GM12878 (cell line): ENCODE data around the gene CDK17. TPM values are rescaled to one million over a fixed set of nuclear protein-coding genes. Genes with fewer than 3 reads are reported as not detected.

Experiments
- ATAC-seq: fragments of 200-7000 bp; cut with Tn5 transposase; 3 replicates; pipeline ENCODE4 v1.9.1; 2020; ENCODE audit warnings: mild to moderate bottlenecking, moderate library complexity
- BruUV-seq: library from RNA; stranded (reverse); fragments of 400-500 nt; replicated peaks from 2 replicates; lab custom pipeline; 2021; lab: Mats Ljungman, UMichigan
- CTCF ChIA-PET: fragments of 300-600 bp; sonication (Branson Sonifier 250); formaldehyde crosslinking; extraction: SDS; loops from one replicate; lab custom pipeline; 2021; ENCODE audit warnings: inconsistent platforms; lab: Yijun Ruan, JAX
- POLR2A ChIA-PET: fragments of 350-600 bp; formaldehyde crosslinking; extraction: SDS; loops from one replicate; lab custom pipeline; 2021; ENCODE audit warnings: inconsistent platforms; lab: Charles Lee
- RAD21 ChIA-PET: fragments of 300-600 bp; sonication (Branson Sonifier 250); formaldehyde crosslinking; loops from one replicate; lab custom pipeline; 2023; ENCODE audit warnings: antibody characterized with exemption; ENCODE audit not compliant: unreplicated experiment; lab: Charles Lee
- SMC1A ChIA-PET: fragments of 300-600 bp; sonication (Branson Sonifier 250); formaldehyde crosslinking; loops from one replicate; lab custom pipeline; 2023; ENCODE audit not compliant: unreplicated experiment, uncharacterized antibody; lab: Charles Lee
- DNase-seq: peaks from one replicate; pipeline ENCODE4 v3.0.0-alpha.2; 2011; ENCODE audit warnings: low read depth, low spot score
- FAIRE-seq: peaks from 3 replicates; lab custom pipeline; 2011; peaks lifted over from hg19 to GRCh38; lab: Jason Lieb, UNC
- H2AFZ ChIP-seq: 2 replicates; pipeline ENCODE4 v1.6.0; 2011; ENCODE audit warnings: low read depth, low read length, control low read depth; ENCODE audit not compliant: control insufficient read depth
- H3K27ac ChIP-seq: 2 replicates; pipeline ENCODE4 v1.5.1; 2011; ENCODE audit warnings: control low read depth; ENCODE audit not compliant: control insufficient read depth, insufficient read depth
- H3K27me3 ChIP-seq, 2 experiments: replicated peaks in 1 of 2; 2 replicates each; pipeline versions ENCODE4 v1.6.0 to v1.6.1; 2011; ENCODE audit warnings: low read length in 1 of 2; ENCODE audit not compliant: control insufficient read depth in 2 of 2, insufficient read depth in 2 of 2
- H3K36me3 ChIP-seq, 2 experiments: 2 replicates each; pipeline ENCODE4 v1.5.1; 2011; ENCODE audit warnings: low read length in 1 of 2; ENCODE audit not compliant: control insufficient read depth in 2 of 2, insufficient read depth in 2 of 2
- H3K4me1 ChIP-seq: 2 replicates; pipeline ENCODE4 v1.6.1; 2011; ENCODE audit warnings: mild to moderate bottlenecking, low read length, moderate library complexity, mixed read lengths; ENCODE audit not compliant: control insufficient read depth, insufficient read depth
- H3K4me2 ChIP-seq: 2 replicates; pipeline ENCODE4 v1.6.0; 2011; ENCODE audit warnings: control low read depth; ENCODE audit not compliant: control insufficient read depth, insufficient read depth
- H3K4me3 ChIP-seq: fragments of 200-600 bp; sonication (generic); 2 replicates; pipeline ENCODE4 v1.5.1; 2016
- H3K79me2 ChIP-seq: 2 replicates; pipeline ENCODE4 v1.6.0; 2011; ENCODE audit warnings: low read length; ENCODE audit not compliant: control insufficient read depth, insufficient read depth
- H3K9ac ChIP-seq: 2 replicates; pipeline ENCODE4 v1.8.0; 2011; ENCODE audit warnings: low read length, control low read depth, mixed read lengths; ENCODE audit not compliant: control insufficient read depth, insufficient read depth
- H3K9me3 ChIP-seq: replicated peaks from 3 replicates; pipeline ENCODE4 v1.5.1; 2011; ENCODE audit warnings: mild to moderate bottlenecking, low read length; ENCODE audit not compliant: control insufficient read depth, insufficient read depth
- H4K20me1 ChIP-seq: 2 replicates; pipeline ENCODE4 v1.6.0; 2011; ENCODE audit not compliant: control insufficient read depth, insufficient read depth
- CEBPZ ChIP-seq: fragments of 150-350 bp; IDR thresholded peaks from 2 replicates; pipeline ENCODE4 v1.6.1; 2016; ENCODE audit warnings: low read depth, low read length
- KAT2A ChIP-seq: conservative IDR thresholded peaks from 2 replicates; pipeline ENCODE4 v1.6.1; 2011; ENCODE audit warnings: low read depth, low read length; ENCODE audit not compliant: control insufficient read depth
- MEF2A ChIP-seq: IDR thresholded peaks from 2 replicates; pipeline ENCODE4 v1.6.1; 2011; ENCODE audit warnings: low read depth, mild to moderate bottlenecking, low read length, moderate library complexity; ENCODE audit not compliant: insufficient read depth
- MTA2 ChIP-seq: fragments of 450-650 bp; IDR thresholded peaks from 2 replicates; pipeline ENCODE4 v1.6.1; 2016; ENCODE audit warnings: low read depth, mild to moderate bottlenecking, moderate library complexity
- NFIC ChIP-seq: IDR thresholded peaks from 2 replicates; pipeline ENCODE4 v1.6.1; 2012; ENCODE audit warnings: low read depth, mild to moderate bottlenecking, inconsistent platforms, low read length, moderate library complexity
- SREBF2 ChIP-seq: IDR thresholded peaks from 2 replicates; pipeline ENCODE4 v1.6.1; 2012; ENCODE audit warnings: mild to moderate bottlenecking, low read length
- WGBS: methylation state at CpG from one replicate; pipeline ENCODE4 v1.1.6; 2016; ENCODE audit warnings: low lambda C conversion rate; ENCODE audit not compliant: insufficient replicate concordance, insufficient coverage; ENCODE audit errors: missing lambda C conversion rate; 5-methylcytosine and 5-hydroxymethylcytosine counted together
- in situ Hi-C: fragments of 300-500 bp; cut with MboI; formaldehyde crosslinking; loops from 9 replicates; pipeline ENCODE4 v1.14.3; 2018; ENCODE audit warnings: mixed read lengths
- intact Hi-C: fragments of 100-400 bp; cut with micrococcal nuclease; formaldehyde crosslinking; loops from one replicate; pipeline ENCODE4 v1.14.2; 2022; ENCODE audit not compliant: unreplicated experiment
- polyA plus RNA-seq, 11 experiments: library from polyadenylated mRNA; depleted of rRNA in 4 of 11; unstranded in 6 of 11; stranded (reverse) in 5 of 11; fragments of >200 nt; fragmentation: Nextera tagmentation in 4 of 11; fragmentation: Illumina TruSeq in 1 of 11; extraction: Ambion mirVana in 4 of 11; extraction: Trizol in 1 of 11; gene quantifications; 1 replicate in 1 of 11; 2 replicates in 10 of 11; pipeline versions ENCODE4 v1.2.1 to v1.2.3, GENCODE V29; 2011 to 2016; ENCODE audit warnings: inconsistent platforms in 2 of 11, missing spikeins in 2 of 11, low read depth in 1 of 11
- total RNA-seq, 4 experiments: library from RNA; depleted of rRNA in 3 of 4; stranded (reverse); fragments of >200 nt in 3 of 4; fragmentation: Illumina TruSeq in 1 of 4; extraction: Trizol in 1 of 4; gene quantifications; 2 replicates each; pipeline versions ENCODE4 v1.2.1 to v1.2.3, GENCODE V29; 2013 to 2021

CDK17 gene
- total and polyA plus RNA-seq, 10 of the 15 experiments (the other 5 are each of a cell fraction or from before 2014, with no cell fraction given) = 5.6 to 45.6 (median 18.3) TPM

- TF ChIP-seq MEF2A (no peak), MTA2 (no peak)
These were observed 89.0 kb downstream of the CDK17 start (continued) for GRCh38 chr12:96311191-96311590.

- ChIA-PET SMC1A (interaction anchor here (0.8 to 1.3 kb wide), 2 partner anchors 27 to 28 kb away, joined by 4 read pairs; no protein-coding TSS in a partner anchor), RAD21 (interaction anchor here (1.2 kb wide), 1 partner anchor 89 kb away, joined by 3 read pairs; no protein-coding TSS in a partner anchor), POLR2A (interaction anchor here (0.5 to 0.6 kb wide), 2 partner anchors 13 to 1121 kb away, joined by 4 to 8 read pairs; no protein-coding TSS in a partner anchor), CTCF (interaction anchor here (0.6 to 1.9 kb wide), 4 partner anchors 9 to 89 kb away, joined by 3 to 5 read pairs (median 4); no protein-coding TSS in a partner anchor)
- whole genome bisulfite sequencing = 49% methylated on average over 3 of the region's 3 CpGs
- peaks cover 0 to 10% of the 10 kb centered on the region in 2 experiments; a peak in 2 of 4 replicates for H3K36me3 ChIP-seq
- intact Hi-C loops (no loop called here), in situ Hi-C loops (no loop called here)
- no peak overlapping the region for H3K4me2 ChIP-seq
- TF ChIP-seq KAT2A = no peak
- no peak for TF ChIP-seq NFIC
- TF ChIP-seq CEBPZ = no peak
- TF ChIP-seq SREBF2 = no peak
- peaks cover 18% of the 10 kb centered on the region for H3K4me1 ChIP-seq
- no peak overlapping the region for H2AFZ ChIP-seq
- H3K79me2 ChIP-seq = peaks cover 14% of the 10 kb centered on the region
- FAIRE-seq (no peak), ATAC-seq (no peak), DNase-seq (no peak)
- H3K27me3 ChIP-seq = no peaks in the 10 kb centered on the region
- H3K9ac ChIP-seq = no peak overlapping the region
- no peaks in the 10 kb centered on the region for H3K9me3 ChIP-seq
- H3K4me3 ChIP-seq = no peak overlapping the region
- BruUV-seq = no TSS peak
- no peak overlapping the region for H3K27ac ChIP-seq
- no peaks in the 10 kb centered on the region for H4K20me1 ChIP-seq
These were observed 90.2 kb downstream of the CDK17 start for GRCh38 chr12:96310067-96310466.
